Measurements from ENCODE around the gene XPC. TPM values are rescaled to one million over a fixed set of nuclear protein-coding genes. Genes with fewer than 3 reads are reported as not detected.

The XPC gene
- total RNA-seq, 3 donors from 2014 or later, result 22.4 to 30.6 (median 26.9) TPM

DNA sequence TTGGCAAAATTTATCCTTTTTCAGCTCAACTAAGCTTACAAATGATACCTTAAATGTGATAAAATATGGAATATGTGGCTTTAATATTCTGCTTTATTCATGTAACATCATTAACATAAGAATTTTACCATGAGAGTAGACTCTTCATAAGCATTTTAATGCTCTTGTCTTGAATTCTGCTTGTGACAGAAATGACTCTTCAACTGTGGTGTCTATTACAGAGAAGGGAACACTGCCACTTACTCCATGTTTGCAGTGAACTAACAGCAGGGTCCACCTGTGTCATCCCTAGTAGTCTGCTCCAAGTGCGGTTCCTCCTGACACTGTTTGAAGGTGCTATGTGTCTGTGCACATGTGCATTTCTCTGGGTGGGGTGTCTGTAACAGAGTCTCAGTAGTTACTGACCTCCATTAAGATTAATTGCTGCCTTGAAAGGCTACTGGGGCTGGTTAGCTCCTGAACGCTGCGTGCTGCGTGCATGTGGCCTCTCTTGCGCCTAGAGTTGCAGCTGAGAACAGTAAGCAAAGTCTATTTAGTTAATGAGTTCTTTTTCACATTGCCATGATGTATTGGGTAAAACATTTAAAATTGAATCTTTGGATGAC lies 8.6 kb upstream of the XPC start:
- no peak for DNase-seq
- Histone ChIP-seq H3K9me3 (no peaks in the 10 kb centered on the region), H3K4me3 (no peak overlapping the region), H3K36me3 (ENCODE audit: low read depth) (no peaks in the 10 kb centered on the region), H3K4me1 (ENCODE audit: low read depth) (no peaks in the 10 kb centered on the region)
- no peak for TF ChIP-seq CTCF (IDR thresholded peaks at IDR 0.05)
- no peak for ATAC-seq
- intact Hi-C loops (cut with DNase I, micrococcal nuclease), result no loop called here

- no peak overlapping the region for H3K4me3 ChIP-seq
- no peaks in the 10 kb centered on the region for H3K9me3 ChIP-seq
- no peaks in the 10 kb centered on the region for H3K36me3 ChIP-seq (ENCODE audit: low read depth)
- TF ChIP-seq CTCF (IDR thresholded peaks at IDR 0.05), result no peak
- ATAC-seq (no peak), DNase-seq (no peak)
- peaks cover 4% of the 10 kb centered on the region for H3K4me1 ChIP-seq (ENCODE audit: low read depth)
- intact Hi-C loops (cut with DNase I, micrococcal nuclease), result no loop called here
Measured at GRCh38 chr3:14183015-14183577, 4.7 kb upstream of the XPC start.

DNA sequence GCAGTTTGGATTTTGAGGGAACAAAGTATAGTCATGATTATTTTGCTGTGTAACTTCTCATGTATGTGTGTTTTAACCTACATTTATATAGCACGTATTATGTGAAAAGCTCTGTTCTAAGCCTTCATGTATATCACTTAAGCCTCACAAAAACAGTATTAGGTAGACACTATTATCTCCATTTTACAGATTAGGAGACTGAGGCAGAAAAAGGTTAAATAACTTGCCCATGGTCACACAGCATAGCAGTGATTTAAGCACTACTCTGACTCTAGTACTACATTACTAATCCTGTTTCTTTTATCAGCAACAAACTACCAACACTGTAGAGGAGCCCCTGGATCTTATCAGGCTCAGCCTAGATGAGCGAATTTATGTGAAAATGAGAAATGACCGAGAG lies 2.9 kb upstream of the XPC start:
- Histone ChIP-seq H3K4me3 (no peak overlapping the region), H3K36me3 (ENCODE audit: low read depth) (no peaks in the 10 kb centered on the region), H3K9me3 (no peaks in the 10 kb centered on the region), H3K4me1 (ENCODE audit: low read depth) (peaks cover 6% of the 10 kb centered on the region)
- no peak for ATAC-seq
- no peak for DNase-seq
- no peak for TF ChIP-seq CTCF (IDR thresholded peaks at IDR 0.05)
- intact Hi-C loops (cut with DNase I, micrococcal nuclease), result no loop called here

- intact Hi-C loops (cut with DNase I, micrococcal nuclease), result no loop called here
- H3K4me3 ChIP-seq, result no peak overlapping the region
- H3K4me1 ChIP-seq (ENCODE audit: low read depth), result peaks cover 10% of the 10 kb centered on the region
- DNase-seq (no peak), ATAC-seq (no peak)
- no peaks in the 10 kb centered on the region for H3K9me3 ChIP-seq
- H3K36me3 ChIP-seq (ENCODE audit: low read depth), result no peaks in the 10 kb centered on the region
- no peak for TF ChIP-seq CTCF (IDR thresholded peaks at IDR 0.05)
Measured at GRCh38 chr3:14179795-14180194, 1.4 kb upstream of the XPC start.

DNA sequence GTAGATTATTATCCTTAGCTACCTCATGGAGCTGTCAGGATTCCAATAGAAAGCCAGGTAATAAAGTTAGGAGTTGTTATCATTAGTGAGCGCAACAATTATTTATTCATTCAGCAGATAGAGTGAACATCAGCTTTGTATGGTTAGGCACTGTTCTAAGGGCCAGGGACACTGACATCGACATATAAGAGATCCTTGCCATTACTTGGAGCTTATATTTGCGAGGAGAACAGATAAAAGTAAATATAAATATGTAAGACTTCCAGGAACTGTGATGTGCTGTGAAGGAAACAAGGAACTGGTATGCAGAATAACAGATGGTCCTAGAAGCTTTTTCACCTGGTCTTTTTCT lies 689 bp upstream of the XPC start:
- DNase-seq (no peak), ATAC-seq (no peak)
- intact Hi-C loops (cut with DNase I, micrococcal nuclease), result no loop called here
- H3K4me1 ChIP-seq (ENCODE audit: low read depth), result peaks cover 10% of the 10 kb centered on the region
- TF ChIP-seq CTCF (IDR thresholded peaks at IDR 0.05), result no peak
- H3K9me3 ChIP-seq, result no peaks in the 10 kb centered on the region
- H3K36me3 ChIP-seq (ENCODE audit: low read depth), result no peaks in the 10 kb centered on the region
- H3K4me3 ChIP-seq, result peak overlapping the region; percentile 77

All from mucosa of descending colon (tissue), 3 donors.